K562 (cell line): ENCODE measurements around the gene COL7A1. TPM values are rescaled to one million over a fixed set of nuclear protein-coding genes. Genes with fewer than 3 reads are reported as not detected.
A peak's percentile ranks its signal among the peaks of the same experiment; 100 is the strongest.

Experiments used
- BHLHE40 ChIP-seq: IDR thresholded peaks from 2 replicates; pipeline ENCODE4 v1.6.1; 2011; ENCODE audit warnings: low read length, improper control_type of control experiment
- CBFB ChIP-seq: sonication (generic); formaldehyde crosslinking; IDR thresholded peaks from 2 replicates; pipeline ENCODE4 v1.4.0; 2020; ENCODE audit warnings: mild to moderate bottlenecking, missing genetic modification reagents
- E2F4 ChIP-seq: sonication (generic); formaldehyde crosslinking; IDR thresholded peaks from 2 replicates; pipeline ENCODE4 v1.8.0; 2022; ENCODE audit warnings: mild to moderate bottlenecking, low read depth, missing genetic modification reagents
- GABPA ChIP-seq: fragments of 200-800 bp; sonication (Bioruptor generic); conservative IDR thresholded peaks from 2 replicates; pipeline ENCODE4 v1.6.1; 2016; ENCODE audit warnings: low read depth, missing genetic modification characterization, missing compliant biosample characterization
- GATA2 ChIP-seq: sonication (generic); formaldehyde crosslinking; IDR thresholded peaks from 2 replicates; pipeline ENCODE4 v1.4.0; 2020; ENCODE audit warnings: mild to moderate bottlenecking, missing genetic modification reagents
- HDAC3 ChIP-seq: fragments of 450-650 bp; IDR thresholded peaks from 2 replicates; pipeline ENCODE4 v1.6.1; 2018; ENCODE audit warnings: borderline replicate concordance, mild to moderate bottlenecking, moderate library complexity; ENCODE audit not compliant: partially characterized antibody
- HSF4 ChIP-seq: fragments of 250-450 bp; sonication (Bioruptor Pico); IDR thresholded peaks from 2 replicates; pipeline ENCODE4 v2.1.2; 2022; ENCODE audit warnings: mild to moderate bottlenecking, moderate library complexity, borderline replicate concordance
- MAZ ChIP-seq, 2 experiments: fragments of 450-650 bp in 1 of 2; sonication (generic) in 1 of 2; formaldehyde crosslinking; IDR thresholded peaks in 1 of 2; conservative IDR thresholded peaks in 1 of 2; 2 replicates each; pipeline versions ENCODE4 v1.4.0 to v1.5.0; 2020; ENCODE audit warnings: mild to moderate bottlenecking in 1 of 2, missing genetic modification reagents in 1 of 2
- MIER1 ChIP-seq: fragments of 450-650 bp; IDR thresholded peaks from 2 replicates; pipeline ENCODE4 v1.6.1; 2016; ENCODE audit warnings: antibody characterized with exemption, mild to moderate bottlenecking, low read depth
- MTA1 ChIP-seq: fragments of 450-650 bp; IDR thresholded peaks from 2 replicates; pipeline ENCODE4 v1.6.1; 2017; ENCODE audit warnings: borderline replicate concordance
- NBN ChIP-seq: fragments of 450-650 bp; IDR thresholded peaks from 2 replicates; pipeline ENCODE4 v1.6.1; 2016; ENCODE audit warnings: low read depth, mild to moderate bottlenecking
- NFE2L1 ChIP-seq: fragments of 450-650 bp; IDR thresholded peaks from 2 replicates; pipeline ENCODE4 v1.6.1; 2016; ENCODE audit warnings: missing genetic modification characterization, low read depth, mild to moderate bottlenecking, missing compliant biosample characterization, moderate library complexity, borderline replicate concordance
- NFRKB ChIP-seq: fragments of 450-650 bp; IDR thresholded peaks from 2 replicates; pipeline ENCODE4 v1.6.1; 2016; ENCODE audit warnings: low read depth
- OTX1 ChIP-seq: fragments of 450-650 bp; formaldehyde crosslinking; IDR thresholded peaks from 2 replicates; pipeline ENCODE4 v1.4.0; 2022; ENCODE audit warnings: mild to moderate bottlenecking
- SMARCC2 ChIP-seq: fragments of 450-650 bp; IDR thresholded peaks from 2 replicates; pipeline ENCODE4 v1.6.1; 2017; ENCODE audit warnings: antibody characterized with exemption, moderate library complexity, mild to moderate bottlenecking, low read depth
- STAT5A ChIP-seq: IDR thresholded peaks from 2 replicates; pipeline ENCODE4 v1.6.1; 2012; ENCODE audit warnings: low read length, inconsistent platforms, borderline replicate concordance
- SUPT5H ChIP-seq: fragments of 450-650 bp; IDR thresholded peaks from 2 replicates; pipeline ENCODE4 v1.6.1; 2016
- TBP ChIP-seq: optimal IDR thresholded peaks from 2 replicates; pipeline ENCODE3; 2011; ENCODE audit warnings: low read depth, low read length, improper control_type of control experiment
- THRAP3 ChIP-seq: fragments of 450-650 bp; IDR thresholded peaks from 2 replicates; pipeline ENCODE4 v1.6.1; 2016; ENCODE audit warnings: mild to moderate bottlenecking, inconsistent platforms, borderline replicate concordance
- TOE1 ChIP-seq, 2 experiments: fragments of 450-650 bp in 1 of 2; sonication (generic) in 1 of 2; formaldehyde crosslinking in 1 of 2; IDR thresholded peaks; 2 replicates each; pipeline versions ENCODE4 v1.7.1 to v1.8.0; 2016 to 2022; ENCODE audit warnings: borderline replicate concordance in 2 of 2, mild to moderate bottlenecking in 2 of 2, antibody characterized with exemption in 1 of 2, inconsistent platforms in 1 of 2, low read depth in 1 of 2, missing genetic modification reagents in 1 of 2, moderate library complexity in 1 of 2
- ZNF121 ChIP-seq: sonication (generic); formaldehyde crosslinking; conservative IDR thresholded peaks from 2 replicates; pipeline ENCODE4 v1.8.0; 2022; ENCODE audit warnings: missing genetic modification reagents
- ZNF316 ChIP-seq: fragments of 450-650 bp; IDR thresholded peaks from 2 replicates; pipeline ENCODE4 v1.6.1; 2016
- ZNF444 ChIP-seq: fragments of 250-450 bp; sonication (Bioruptor Pico); IDR thresholded peaks from 2 replicates; pipeline ENCODE4 v1.4.0; 2020; ENCODE audit warnings: mild to moderate bottlenecking, moderate library complexity
- ZNF75A ChIP-seq: fragments of 450-650 bp; formaldehyde crosslinking; IDR thresholded peaks from 2 replicates; pipeline ENCODE4 v1.4.0; 2020; ENCODE audit warnings: mild to moderate bottlenecking
- ZNF766 ChIP-seq: fragments of 200-800 bp; sonication (Bioruptor generic); conservative IDR thresholded peaks from 2 replicates; pipeline ENCODE4 v1.6.1; 2016; ENCODE audit warnings: missing genetic modification characterization, missing compliant biosample characterization
- polyA plus RNA-seq, 8 experiments: library from polyadenylated mRNA; depleted of rRNA in 4 of 8; stranded (reverse) in 5 of 8; unstranded in 3 of 8; fragments of >200 nt; fragmentation: Nextera tagmentation in 2 of 8; fragmentation: Illumina TruSeq in 1 of 8; extraction: Ambion mirVana in 2 of 8; extraction: Trizol in 1 of 8; gene quantifications; 2 replicates each; pipeline versions ENCODE4 v1.2.1 to v1.2.3, GENCODE V29; 2011 to 2014; ENCODE audit warnings: inconsistent platforms in 1 of 8, missing spikeins in 1 of 8
- total RNA-seq, 7 experiments: library from RNA; depleted of rRNA in 6 of 7; stranded (reverse); fragments of >200 nt in 6 of 7; fragmentation: Illumina TruSeq in 2 of 7; extraction: Trizol in 2 of 7; gene quantifications; 2 replicates each; pipeline versions ENCODE4 v1.2.1 to v1.2.3, GENCODE V29; 2011 to 2021; ENCODE audit warnings: low replicate concordance in 1 of 7
- TF ChIP-seq, protein P1 (sequence below): fragments of 250-450 bp; sonication (Bioruptor Pico); IDR thresholded peaks from 2 replicates; pipeline ENCODE4 v1.4.0; 2020; ENCODE audit warnings: mild to moderate bottlenecking, moderate library complexity

The COL7A1 gene
- total and polyA plus RNA-seq, 9 of the 15 experiments (the other 6 are each of a cell fraction or from before 2014, with no cell fraction given): 0.09 to 0.66 (median 0.35) TPM; not detected in 3

GRCh38 chr3:48635222-48636021 lies 40.3 kb upstream of the COL7A1 start, which contains the start of gene SLC26A6 (continued):
- TF ChIP-seq NFE2L1 (tag) (no peak), MAZ (CRISPR knock-in tag; conservative IDR thresholded peaks at IDR 0.05 in 1 of 2, IDR thresholded peaks at IDR 0.05 in 1 of 2) (peak; percentile 88 to 96), BHLHE40 (no peak), ZNF444 (no peak), ZNF766 (CRISPR knock-in tag) (no peak), GATA2 (CRISPR knock-in tag) (no peak), SUPT5H (peak; percentile 67), ZNF316 (no peak), HDAC3 (no peak), MTA1 (no peak), ZNF75A (no peak), STAT5A (no peak), TBP (peak; percentile 61), THRAP3 (no peak), E2F4 (CRISPR knock-in tag) (no peak), MIER1 (no peak), OTX1 (CRISPR knock-in tag) (no peak), CBFB (CRISPR knock-in tag) (no peak; the same call in 1 of the 2 replicates), ZNF121 (no peak), NBN (peak; percentile 77), SMARCC2 (no peak), HSF4 (CRISPR knock-in tag) (no peak), GABPA (tag) (peak; percentile 56), NFRKB (no peak), TOE1 (IDR thresholded peaks at IDR 0.05; ENCODE audit: borderline replicate concordance) (peak; percentile 86; the same call in 1 of the 2 replicates), TOE1 (CRISPR knock-in tag; IDR thresholded peaks at IDR 0.05; ENCODE audit: borderline replicate concordance, low read depth) (no peak)
- TF ChIP-seq, protein P1, sequence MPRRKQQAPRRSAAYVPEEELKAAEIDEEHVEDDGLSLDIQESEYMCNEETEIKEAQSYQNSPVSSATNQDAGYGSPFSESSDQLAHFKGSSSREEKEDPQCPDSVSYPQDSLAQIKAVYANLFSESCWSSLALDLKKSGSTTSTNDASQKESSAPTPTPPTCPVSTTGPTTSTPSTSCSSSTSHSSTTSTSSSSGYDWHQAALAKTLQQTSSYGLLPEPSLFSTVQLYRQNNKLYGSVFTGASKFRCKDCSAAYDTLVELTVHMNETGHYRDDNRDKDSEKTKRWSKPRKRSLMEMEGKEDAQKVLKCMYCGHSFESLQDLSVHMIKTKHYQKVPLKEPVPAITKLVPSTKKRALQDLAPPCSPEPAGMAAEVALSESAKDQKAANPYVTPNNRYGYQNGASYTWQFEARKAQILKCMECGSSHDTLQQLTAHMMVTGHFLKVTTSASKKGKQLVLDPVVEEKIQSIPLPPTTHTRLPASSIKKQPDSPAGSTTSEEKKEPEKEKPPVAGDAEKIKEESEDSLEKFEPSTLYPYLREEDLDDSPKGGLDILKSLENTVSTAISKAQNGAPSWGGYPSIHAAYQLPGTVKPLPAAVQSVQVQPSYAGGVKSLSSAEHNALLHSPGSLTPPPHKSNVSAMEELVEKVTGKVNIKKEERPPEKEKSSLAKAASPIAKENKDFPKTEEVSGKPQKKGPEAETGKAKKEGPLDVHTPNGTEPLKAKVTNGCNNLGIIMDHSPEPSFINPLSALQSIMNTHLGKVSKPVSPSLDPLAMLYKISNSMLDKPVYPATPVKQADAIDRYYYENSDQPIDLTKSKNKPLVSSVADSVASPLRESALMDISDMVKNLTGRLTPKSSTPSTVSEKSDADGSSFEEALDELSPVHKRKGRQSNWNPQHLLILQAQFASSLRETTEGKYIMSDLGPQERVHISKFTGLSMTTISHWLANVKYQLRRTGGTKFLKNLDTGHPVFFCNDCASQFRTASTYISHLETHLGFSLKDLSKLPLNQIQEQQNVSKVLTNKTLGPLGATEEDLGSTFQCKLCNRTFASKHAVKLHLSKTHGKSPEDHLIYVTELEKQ (CRISPR knock-in tag): no peak
